Body of pancreas (tissue), 4 donors: ENCODE measurements around the gene TAB3. TPM values are rescaled to one million over a fixed set of nuclear protein-coding genes. Genes with fewer than 3 reads are reported as not detected.
A peak's percentile ranks its signal among the peaks of the same experiment; 100 is the strongest.

Experiments
- ATAC-seq: fragments of 150-250 bp; one replicate; pipeline ENCODE4 v1.9.1; 2016
- DNase-seq, 4 donors: peaks; one replicate each; pipeline ENCODE4 v3.0.0-alpha.2; 2019
- H3K27ac ChIP-seq, 4 donors: fragments of 200-600 bp; sonication (generic); 1 replicate in 3 of 4; 2 replicates in 1 of 4; pipeline versions ENCODE4 v1.5.1 to v1.6.1; 2016 to 2019; ENCODE audit warnings: mild to moderate bottlenecking in 1 of 4, mixed read lengths in 1 of 4, moderate library complexity in 1 of 4
- H3K27me3 ChIP-seq, 2 donors: fragments of 200-600 bp; sonication (generic); one replicate each; pipeline ENCODE4 v1.6.0; 2016; ENCODE audit warnings: mild to moderate bottlenecking in 1 of 2
- H3K36me3 ChIP-seq, 2 donors: fragments of 200-600 bp; sonication (generic); replicated peaks in 1 of 2; 2 replicates each; pipeline ENCODE4 v1.5.1; 2016; ENCODE audit warnings: low read depth in 2 of 2; ENCODE audit not compliant: insufficient read depth in 1 of 2
- H3K4me1 ChIP-seq: fragments of 200-600 bp; sonication (generic); one replicate; pipeline ENCODE4 v1.6.0; 2016
- H3K4me3 ChIP-seq, 2 donors: fragments of 200-600 bp; sonication (generic); 1 replicate in 1 of 2; 2 replicates in 1 of 2; pipeline ENCODE4 v1.5.1; 2016 to 2019
- H3K9me3 ChIP-seq, 3 donors: fragments of 200-600 bp; sonication (generic); 1 replicate in 2 of 3; 2 replicates in 1 of 3; pipeline ENCODE4 v1.5.1; 2016
- CTCF ChIP-seq, 7 experiments: fragments of 450-650 bp in 4 of 7; fragments of 200-600 bp in 3 of 7; sonication (generic) in 3 of 7; IDR thresholded peaks; one replicate each; pipeline ENCODE4 v1.5.1; 2016 to 2019; ENCODE audit warnings: antibody characterized with exemption in 7 of 7
- POLR2A ChIP-seq, 3 donors: fragments of 450-650 bp; IDR thresholded peaks; one replicate each; pipeline ENCODE4 v1.6.1; 2016; ENCODE audit warnings: antibody characterized with exemption in 3 of 3, mild to moderate bottlenecking in 2 of 3
- whole genome bisulfite sequencing, 2 donors: methylation state at CpG; one replicate each; pipeline ENCODE4 v1.1.5; 2017; 5-methylcytosine and 5-hydroxymethylcytosine counted together
- intact Hi-C: fragments of 100-400 bp; cut with DNase I; formaldehyde crosslinking; loops from one replicate; pipeline ENCODE4 v1.15.1; 2023
- total RNA-seq, 2 donors: library from RNA; depleted of rRNA; stranded (reverse); fragments of >200 nt; gene quantifications; one replicate each; pipeline ENCODE4 v1.1.0, GENCODE V29; 2016

Gene TAB3
- total RNA-seq, 2 donors from 2014 or later: 24.1 to 36.3 TPM

GRCh38 chrX:30888526-30889146 is 418 bp downstream of the TAB3 start:
- 1% methylated on average over 5 to 21 of the region's 45 CpGs for WGBS, 2 donors
- peak overlapping the region; percentile 67 to 90 (median 84) for H3K27ac ChIP-seq
- no peaks in the 10 kb centered on the region for H3K27me3 ChIP-seq
- H3K4me1 ChIP-seq: peaks cover 37% of the 10 kb centered on the region
- DNase-seq (peak in 1 of 4 donors; percentile 16), ATAC-seq (no peak)
- peak overlapping the region; percentile 18 to 63 for H3K4me3 ChIP-seq
- no peaks in the 10 kb centered on the region for H3K36me3 ChIP-seq
- TF ChIP-seq POLR2A (IDR thresholded peaks at IDR 0.05): no peak
- no peak for TF ChIP-seq CTCF (IDR thresholded peaks at IDR 0.05)
- intact Hi-C loops: no loop called here
- peaks cover 0 to 4% (median 0%) of the 10 kb centered on the region in 3 donors for H3K9me3 ChIP-seq

DNA sequence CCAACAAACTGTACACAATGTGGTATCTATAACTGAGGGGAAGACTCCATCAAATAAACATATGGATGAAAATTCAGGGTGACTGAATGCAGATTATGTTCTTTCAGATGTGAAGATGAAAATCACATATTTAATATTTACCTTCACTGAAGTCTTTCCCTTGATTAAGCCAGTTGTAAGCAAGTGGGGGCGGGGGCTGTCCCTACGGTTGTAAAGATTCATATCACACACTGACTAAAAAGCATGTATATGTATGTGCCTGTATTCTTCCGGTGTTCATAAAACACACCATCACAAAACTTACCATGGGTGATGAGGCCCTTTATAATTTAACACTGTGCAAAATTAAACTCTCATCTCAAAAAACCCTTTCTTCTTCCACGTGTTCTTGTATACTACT is 1.3 kb downstream of the TAB3 start:
- WGBS, 2 donors: 10 to 11% methylated on average over 4 of the region's 4 CpGs
- no peaks in the 10 kb centered on the region for H3K27me3 ChIP-seq
- H3K9me3 ChIP-seq: peaks cover 0 to 5% (median 0%) of the 10 kb centered on the region in 3 donors
- ATAC-seq (no peak), DNase-seq (no peak)
- TF ChIP-seq POLR2A (IDR thresholded peaks at IDR 0.05) (no peak), CTCF (IDR thresholded peaks at IDR 0.05) (no peak)
- H3K36me3 ChIP-seq: no peaks in the 10 kb centered on the region
- intact Hi-C loops: no loop called here
- H3K27ac ChIP-seq: no peak overlapping the region
- peaks cover 38% of the 10 kb centered on the region for H3K4me1 ChIP-seq
- H3K4me3 ChIP-seq: peak overlapping the region in 1 of 2 donors; percentile 18

DNA sequence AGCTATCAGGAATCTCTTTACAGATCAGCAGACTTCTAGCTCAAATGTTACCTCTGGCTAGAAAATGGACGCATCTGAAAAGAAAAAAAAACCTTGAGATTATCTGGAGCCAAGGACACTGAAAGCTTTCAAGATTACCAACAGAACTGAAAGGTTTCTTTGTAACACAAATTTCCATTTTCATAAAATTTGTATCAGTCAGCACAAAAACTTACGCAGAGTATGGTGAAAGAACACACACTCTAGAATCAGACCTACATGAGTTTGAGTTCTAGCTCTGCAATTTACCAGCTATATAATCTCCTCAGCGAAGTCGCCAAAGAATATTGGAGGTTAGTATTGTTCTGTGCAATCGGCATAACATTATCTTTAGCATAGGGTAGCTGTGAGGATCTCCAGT is 1.8 kb downstream of the TAB3 start:
- Histone ChIP-seq H3K4me3 (no peak overlapping the region), H3K27ac (no peak overlapping the region), H3K9me3 (peaks cover 0 to 5% (median 0%) of the 10 kb centered on the region in 3 donors), H3K4me1 (peaks cover 41% of the 10 kb centered on the region), H3K36me3 (no peaks in the 10 kb centered on the region), H3K27me3 (no peaks in the 10 kb centered on the region)
- TF ChIP-seq POLR2A (IDR thresholded peaks at IDR 0.05): no peak
- no peak for TF ChIP-seq CTCF (IDR thresholded peaks at IDR 0.05)
- DNase-seq (no peak), ATAC-seq (no peak)
- intact Hi-C loops: no loop called here
- WGBS, 2 donors: 33 to 38% methylated on average over 5 of the region's 5 CpGs

DNA sequence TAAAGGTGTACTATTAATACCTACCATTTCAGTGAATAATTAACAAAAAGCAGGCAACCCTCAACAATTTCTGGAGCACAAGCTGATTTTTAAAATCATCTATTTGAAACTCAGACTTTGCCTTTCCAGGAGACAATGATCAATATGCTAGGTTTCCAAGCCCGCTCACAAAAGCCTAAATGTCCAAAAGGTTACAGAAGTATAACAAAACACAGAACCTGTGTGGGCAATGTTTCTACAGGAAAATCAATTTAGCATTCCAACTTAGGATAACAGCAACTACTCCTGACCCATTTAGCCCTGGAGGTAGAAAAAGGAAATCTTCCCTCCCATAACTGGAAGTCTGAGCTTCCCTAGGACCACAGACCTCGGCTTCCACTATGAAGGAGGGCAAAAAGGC is 3.9 kb downstream of the TAB3 start:
- DNase-seq (no peak), ATAC-seq (no peak)
- H3K4me3 ChIP-seq: no peak overlapping the region
- H3K27me3 ChIP-seq: no peaks in the 10 kb centered on the region
- H3K27ac ChIP-seq: peak overlapping the region in 2 of 4 donors; percentile 61 to 69
- TF ChIP-seq CTCF (IDR thresholded peaks at IDR 0.05): no peak
- TF ChIP-seq POLR2A (IDR thresholded peaks at IDR 0.05): no peak
- intact Hi-C loops: no loop called here
- WGBS, 2 donors: 38 to 46% methylated on average over 2 of the region's 2 CpGs
- H3K9me3 ChIP-seq: peaks cover 0 to 5% (median 0%) of the 10 kb centered on the region in 3 donors
- peaks cover 42% of the 10 kb centered on the region for H3K4me1 ChIP-seq
- no peaks in the 10 kb centered on the region for H3K36me3 ChIP-seq

DNA sequence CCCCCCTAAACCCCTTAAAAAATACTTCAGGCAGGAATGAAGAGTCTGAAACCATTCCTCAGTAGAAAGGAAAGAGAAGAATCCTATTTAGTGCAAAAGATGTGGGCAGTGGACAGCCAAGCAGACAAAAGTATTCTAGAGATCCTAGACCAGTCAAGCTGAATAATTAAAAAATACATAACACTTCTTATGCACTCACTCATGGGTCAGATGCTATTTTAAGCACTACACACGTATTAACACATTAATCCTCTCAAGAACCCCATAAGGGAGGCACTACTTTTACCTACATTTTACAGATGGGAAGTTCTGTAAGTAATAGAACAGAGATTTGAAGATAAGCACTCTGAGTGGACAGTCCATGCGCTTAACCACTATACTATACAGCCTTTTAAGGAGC is 5.9 kb downstream of the TAB3 start:
- peaks cover 0 to 5% (median 0%) of the 10 kb centered on the region in 3 donors for H3K9me3 ChIP-seq
- TF ChIP-seq POLR2A (IDR thresholded peaks at IDR 0.05) (no peak), CTCF (IDR thresholded peaks at IDR 0.05) (no peak)
- H3K4me1 ChIP-seq: peaks cover 48% of the 10 kb centered on the region
- DNase-seq (no peak), ATAC-seq (no peak)
- 58 to 71% methylated on average over 2 of the region's 2 CpGs for WGBS, 2 donors
- H3K27me3 ChIP-seq: no peaks in the 10 kb centered on the region
- H3K36me3 ChIP-seq: no peaks in the 10 kb centered on the region
- no peak overlapping the region for H3K4me3 ChIP-seq
- intact Hi-C loops: no loop called here
- peak overlapping the region in 1 of 4 donors; percentile 69 for H3K27ac ChIP-seq
